ENCODE data around the gene SDK2. TPM values are rescaled to one million over a fixed set of nuclear protein-coding genes. Genes with fewer than 3 reads are reported as not detected.
A peak's percentile ranks its signal among the peaks of the same experiment; 100 is the strongest.

Gene SDK2
- total and polyA plus RNA-seq, 2 of the 8 experiments (the other 6 are each of a cell fraction or from before 2014, with no cell fraction given), result 3.9 to 4.1 TPM

- Histone ChIP-seq H4K5ac (ENCODE audit: insufficient read length, low read depth, low read length) (no peak overlapping the region), H3K4ac (replicated peaks; ENCODE audit: insufficient read length, low read depth, low read length) (no peak overlapping the region), H4K20me1 (replicated peaks in 1 of 2; ENCODE audit: control insufficient read depth in 1 of 2, insufficient read depth in 2 of 2, low read length in 2 of 2) (peaks cover 0 to 3% of the 10 kb centered on the region in 2 experiments), H2BK15ac (ENCODE audit: low read length) (0 out of 2 replicates have a peak overlapping the region, but pooled peaks have one; percentile 10), H2BK12ac (ENCODE audit: low read depth, low read length) (no peak overlapping the region), H3K56ac (replicated peaks; ENCODE audit: insufficient read length, low read depth, low read length) (no peak overlapping the region), H3K9ac (replicated peaks in 1 of 4; ENCODE audit: extremely low read depth in 1 of 4, low read depth in 3 of 4, low read length in 3 of 4) (no peak overlapping the region), H3K4me3 (ENCODE audit: extremely low read depth in 1 of 4, insufficient read depth in 2 of 4, low read depth in 3 of 4, low read length in 4 of 4) (no peak overlapping the region), H3K18ac (ENCODE audit: extremely low read depth, low read length) (0 out of 2 replicates have a peak overlapping the region, but pooled peaks have one; percentile 38), H3K79me1 (ENCODE audit: low read depth, low read length) (0 out of 2 replicates have a peak, but pooled peaks cover 2% of the 10 kb centered on the region), H3K9me3 (ENCODE audit: insufficient read depth in 2 of 2, low read depth in 1 of 2, low read length in 1 of 2) (no peaks in the 10 kb centered on the region), H2AK5ac (ENCODE audit: low read depth, low read length) (no peak overlapping the region), H3K14ac (ENCODE audit: insufficient read length) (no peak overlapping the region), H2BK20ac (ENCODE audit: low read length) (no peak overlapping the region), H2BK5ac (ENCODE audit: low read depth, low read length) (no peak overlapping the region), H3K27me3 (replicated peaks in 1 of 4; ENCODE audit: control insufficient read depth in 3 of 4, extremely low read depth in 1 of 4, insufficient read depth in 3 of 4, low read length in 3 of 4) (no peaks in the 10 kb centered on the region; a peak in 1 of 7 replicates), H3K23me2 (ENCODE audit: low read depth, low read length) (no peaks in the 10 kb centered on the region), H2AFZ (ENCODE audit: low read length) (no peak overlapping the region), H3K27ac (ENCODE audit: low read depth, low read length) (no peak overlapping the region), H2BK120ac (replicated peaks; ENCODE audit: low read depth, low read length) (no peak overlapping the region), H3K79me2 (ENCODE audit: control insufficient read depth in 1 of 2, insufficient read depth in 2 of 2, low read length in 2 of 2) (no peaks in the 10 kb centered on the region), H4K91ac (replicated peaks; ENCODE audit: insufficient read length, low read length) (peak overlapping the region; percentile 32), H3K36me3 (ENCODE audit: control insufficient read depth in 2 of 4, insufficient read depth in 4 of 4, low read length in 3 of 4) (no peaks in the 10 kb centered on the region), H4K8ac (ENCODE audit: extremely low read depth, insufficient read depth, low read length) (no peak overlapping the region), H3K23ac (ENCODE audit: insufficient read length) (no peak overlapping the region), H3K4me2 (ENCODE audit: insufficient read depth in 1 of 2, low read depth in 2 of 2, low read length in 2 of 2) (no peak overlapping the region), H3K4me1 (replicated peaks in 1 of 4; ENCODE audit: control insufficient read depth in 3 of 4, insufficient read depth in 4 of 4, low read length in 3 of 4) (peaks cover 0 to 32% (median 18%) of the 10 kb centered on the region in 4 experiments; a peak in 6 of 7 replicates)
- WGBS, 2 experiments (ENCODE audit: extremely low coverage in 1 of 2, insufficient coverage in 1 of 2, insufficient read length in 1 of 2, insufficient replicate concordance in 2 of 2, low coverage in 1 of 2, low lambda C conversion rate in 2 of 2, missing lambda C conversion rate in 1 of 2), result 83% methylated on average over 17 of the region's 17 CpGs; no CpG with 5 or more reads in 1 of the 2 experiments
- no peak for DNase-seq (ENCODE audit: low read depth in 1 of 2, low spot score in 2 of 2)
- ChIA-PET CTCF (ENCODE audit: partially characterized antibody) (interaction anchor here (0.8 to 1.3 kb wide), 2 partner anchors 66 to 116 kb away, joined by 3 to 4 read pairs; no protein-coding TSS in a partner anchor), POLR2A (ENCODE audit: partially characterized antibody) (interaction anchor here (1.2 to 1.3 kb wide), 2 partner anchors 24 to 67 kb away, joined by 3 to 4 read pairs; no protein-coding TSS in a partner anchor)
- FAIRE-seq, result no peak
- no peak for TF ChIP-seq EGR1 (IDR thresholded peaks at IDR 0.05; ENCODE audit: borderline replicate concordance, low read depth, low read length)
- no peak for TF ChIP-seq RNF2 (IDR thresholded peaks at IDR 0.05; ENCODE audit: borderline replicate concordance, low read depth, low read length, missing control alignments, poor library complexity, severe bottlenecking)
- TF ChIP-seq RFX5 (IDR thresholded peaks at IDR 0.05; ENCODE audit: borderline replicate concordance, low read depth, low read length), result no peak
- TF ChIP-seq MAX (IDR thresholded peaks at IDR 0.05), result no peak
- no peak for TF ChIP-seq ATF2 (IDR thresholded peaks at IDR 0.05; ENCODE audit: low read length)
- TF ChIP-seq JUND (IDR thresholded peaks at IDR 0.05; ENCODE audit: low read length), result no peak
- no peak for TF ChIP-seq JUN (IDR thresholded peaks at IDR 0.05; ENCODE audit: low read depth, low read length)
- no peak for TF ChIP-seq POLR2A (IDR thresholded peaks at IDR 0.05; ENCODE audit: control extremely low read depth in 1 of 2, low read depth in 2 of 2, low read length in 2 of 2)
- TF ChIP-seq SAP30 (IDR thresholded peaks at IDR 0.05; ENCODE audit: insufficient read depth, insufficient replicate concordance, low read length), result no peak
Observed at GRCh38 chr17:73545109-73546032, 98.9 kb downstream of the SDK2 start.
